HG03442 (cell line): Measurements from ENCODE around the gene SLC25A21.

Source experiments
- ATAC-seq: cut with Tn5 transposase; IDR thresholded peaks from one replicate; pipeline ENCODE4 v1.9.1; 2021; ENCODE audit warnings: mild to moderate bottlenecking, moderate library complexity; ENCODE audit not compliant: unreplicated experiment

SLC25A21 gene

DNA sequence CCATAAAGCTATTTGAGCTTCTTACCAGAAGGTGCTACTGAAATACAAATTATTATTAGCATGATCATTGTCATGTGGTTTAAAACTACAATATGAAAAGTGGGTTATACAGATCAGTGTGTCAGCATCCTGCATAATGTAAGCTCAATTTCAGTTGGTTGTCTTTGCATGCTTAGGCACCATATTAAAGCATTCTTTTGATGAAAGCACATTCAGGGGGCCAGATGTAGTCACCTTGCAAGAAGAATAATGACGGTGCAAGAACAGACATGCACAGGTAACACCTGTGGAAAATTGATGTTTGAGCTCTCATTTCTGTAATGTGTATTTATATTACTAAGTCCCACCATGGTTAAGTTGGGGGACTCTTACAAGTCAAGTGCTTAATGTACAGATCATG, 386.9 kb downstream of the SLC25A21 start:
- no peak for ATAC-seq

GRCh38 chr14:36784541-36784940, 387.9 kb downstream of the SLC25A21 start:
- no peak for ATAC-seq

DNA sequence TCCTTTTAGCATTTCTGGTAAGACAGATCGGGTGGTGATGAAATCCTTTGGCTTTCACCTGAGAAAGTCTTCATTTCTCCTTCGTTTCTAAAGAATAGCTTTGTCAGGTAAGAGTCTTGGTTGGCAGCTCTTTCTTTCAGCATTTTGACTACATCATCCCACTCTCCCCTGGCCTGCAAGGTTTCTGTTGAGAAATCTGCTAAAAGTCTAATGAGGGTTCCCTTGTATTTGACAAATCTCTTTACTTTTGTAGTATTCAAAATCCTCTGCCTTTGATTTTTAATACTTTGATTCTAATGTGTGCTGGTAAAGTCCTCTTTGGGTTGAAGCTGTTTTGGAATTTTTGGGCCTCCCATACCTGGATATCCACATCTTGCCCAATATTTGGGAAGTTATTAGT, 390.5 kb downstream of the SLC25A21 start:
- no peak for ATAC-seq

DNA sequence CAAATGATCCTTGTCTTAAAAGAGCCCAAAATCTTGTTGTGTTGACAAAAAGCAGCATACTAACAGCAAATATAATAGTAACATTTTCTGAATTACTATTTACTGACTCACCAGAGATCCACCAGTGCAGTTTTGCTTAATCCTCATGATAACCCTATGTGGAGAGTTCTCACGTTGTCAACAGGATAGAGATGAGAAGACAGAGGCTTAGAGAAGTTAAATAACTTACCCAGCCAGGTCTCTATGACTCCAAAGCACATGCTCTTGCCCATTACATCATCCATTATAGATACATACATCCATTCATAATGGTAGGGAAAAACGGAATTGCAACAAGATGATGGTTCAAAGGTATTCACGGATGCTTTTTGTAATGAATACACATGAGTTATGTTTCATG, 398.8 kb downstream of the SLC25A21 start:
- ATAC-seq: no peak

- ATAC-seq: no peak
Measured at GRCh38 chr14:36773136-36773540, 399.3 kb downstream of the SLC25A21 start.

DNA sequence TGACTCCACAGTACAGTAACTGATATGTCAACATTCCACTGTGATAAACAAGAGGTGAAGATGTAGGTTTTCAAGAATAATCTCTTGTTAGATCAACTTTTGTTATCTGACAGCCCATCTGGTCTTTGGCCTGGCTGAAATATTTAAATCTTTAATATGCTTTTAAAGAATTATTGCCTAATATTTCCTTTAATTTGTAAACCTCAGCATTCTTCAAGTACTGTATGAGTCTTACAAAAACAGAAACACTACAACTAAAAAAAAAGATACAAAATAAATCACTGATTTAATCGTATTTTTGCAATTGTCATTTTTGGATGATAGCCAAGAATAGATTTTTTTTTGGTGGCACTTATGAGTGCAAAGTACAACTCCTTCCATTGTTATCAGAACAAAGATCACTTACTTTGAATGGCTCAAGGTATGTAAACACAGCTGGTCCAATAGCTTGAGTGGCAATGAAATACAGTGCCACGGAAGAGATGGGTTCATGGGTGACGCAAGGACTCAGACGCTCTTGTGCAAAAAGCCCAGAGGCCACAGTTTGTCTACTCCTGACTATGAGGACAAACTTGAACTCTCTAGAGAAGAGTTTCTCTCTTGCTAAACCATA, 401.3 kb downstream of the SLC25A21 start:
- ATAC-seq: no peak

GRCh38 chr14:36768638-36769337, 403.6 kb downstream of the SLC25A21 start:
- no peak for ATAC-seq

DNA sequence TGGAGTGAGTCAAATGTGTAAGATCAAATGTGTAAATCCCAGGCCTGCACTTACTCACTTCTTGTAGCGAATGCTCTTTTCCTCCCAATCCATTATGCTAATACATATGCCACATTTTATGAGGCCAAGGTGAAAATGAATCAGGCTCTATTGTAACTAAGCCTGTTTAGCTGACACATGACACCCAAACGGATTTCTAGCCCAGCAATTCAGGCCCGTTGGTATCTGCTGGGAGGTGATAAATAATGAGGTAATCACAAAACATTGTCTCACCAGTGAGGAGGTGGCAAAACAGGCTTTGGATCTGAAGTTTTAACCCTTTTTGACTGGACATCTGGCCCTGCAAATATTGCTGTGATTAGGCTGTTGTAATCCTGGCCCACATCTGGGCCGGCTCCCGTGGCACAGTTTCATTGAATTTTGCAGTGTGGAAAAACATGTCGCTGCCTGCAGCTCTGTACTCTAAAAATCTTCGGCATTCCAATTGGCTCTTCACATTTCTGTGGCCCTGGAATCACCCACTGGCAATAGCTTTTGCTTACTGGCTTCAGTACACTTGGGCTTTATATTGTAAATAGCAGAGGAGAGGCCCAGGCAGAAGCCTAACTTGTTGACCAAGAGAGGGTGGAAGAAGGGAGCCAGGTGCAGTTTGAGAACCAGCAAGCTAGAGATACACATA, 404.7 kb downstream of the SLC25A21 start:
- ATAC-seq: no peak

GRCh38 chr14:36766974-36767373, 405.4 kb downstream of the SLC25A21 start:
- no peak for ATAC-seq

DNA sequence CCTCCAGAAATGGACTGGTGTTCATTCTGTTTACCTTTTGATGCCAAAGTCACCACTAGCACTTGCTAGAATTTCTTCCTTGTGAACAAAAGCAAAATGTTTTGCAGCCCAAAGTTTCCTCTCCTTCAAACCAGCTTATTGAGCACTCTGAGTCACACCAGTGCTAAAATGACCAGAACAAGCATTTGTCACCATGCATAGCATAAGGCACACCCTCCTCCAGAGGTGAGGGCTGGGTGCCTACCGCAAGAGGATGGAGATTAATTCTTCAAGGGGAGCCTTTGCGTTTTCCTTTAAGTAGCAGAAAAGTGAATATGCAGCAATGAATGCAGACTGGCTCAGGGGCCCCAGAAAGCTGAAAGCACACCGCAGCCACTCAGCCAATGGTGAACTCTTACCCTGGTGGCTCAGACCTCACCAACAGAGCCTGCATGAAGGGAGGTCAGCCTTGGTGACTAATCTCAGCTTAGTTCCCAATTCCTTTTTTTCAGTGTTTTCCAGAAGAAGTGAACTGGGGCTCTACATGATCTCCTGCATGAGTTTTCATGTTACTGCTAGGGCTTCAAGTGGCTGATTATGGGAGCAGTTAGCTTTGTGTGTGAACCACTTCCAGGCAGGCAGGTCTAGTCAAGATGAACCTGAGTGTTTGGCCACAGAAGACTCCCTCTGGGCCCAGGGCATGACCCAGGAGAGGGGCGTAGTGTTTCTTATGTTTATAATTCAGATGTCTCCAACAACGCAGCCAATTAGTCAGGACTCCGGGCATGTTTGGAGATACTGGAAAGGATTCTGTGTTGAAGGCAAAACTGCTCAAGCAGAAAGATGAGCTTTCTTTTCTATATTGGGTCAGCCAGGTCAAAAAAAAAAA, 414.4 kb downstream of the SLC25A21 start:
- ATAC-seq: no peak

DNA sequence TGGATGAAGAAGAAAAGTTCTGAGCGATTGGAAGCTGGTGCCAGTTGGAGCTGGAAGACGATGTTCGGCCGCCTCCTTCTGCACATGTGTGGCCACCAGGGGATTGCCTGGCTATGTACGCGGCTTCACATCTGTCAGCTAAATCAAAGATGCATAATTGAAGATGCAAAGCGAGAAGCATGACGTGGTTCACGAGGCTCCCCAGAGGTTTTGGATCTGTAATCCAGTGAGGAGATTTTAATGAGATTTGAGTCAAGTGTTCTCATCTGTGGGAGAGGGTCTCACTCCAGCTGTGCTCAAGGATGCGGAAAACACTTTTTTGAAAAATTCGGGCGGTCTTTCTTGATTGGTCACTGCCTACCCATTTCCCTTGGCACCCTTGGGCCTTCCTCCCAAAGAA, 416.2 kb downstream of the SLC25A21 start:
- no peak for ATAC-seq

- no peak for ATAC-seq
Measured at GRCh38 chr14:36755756-36756155, 416.6 kb downstream of the SLC25A21 start.

GRCh38 chr14:36751920-36752319, 420.5 kb downstream of the SLC25A21 start:
- ATAC-seq: no peak

GRCh38 chr14:36751106-36751505, 421.3 kb downstream of the SLC25A21 start:
- ATAC-seq: no peak

GRCh38 chr14:36750244-36750643, 422.2 kb downstream of the SLC25A21 start:
- no peak for ATAC-seq

- no peak for ATAC-seq
Measured at GRCh38 chr14:36748610-36749213, 423.7 kb downstream of the SLC25A21 start.

GRCh38 chr14:36747411-36748184, 424.8 kb downstream of the SLC25A21 start:
- ATAC-seq: no peak

GRCh38 chr14:36746872-36747271, 425.5 kb downstream of the SLC25A21 start:
- ATAC-seq: no peak

DNA sequence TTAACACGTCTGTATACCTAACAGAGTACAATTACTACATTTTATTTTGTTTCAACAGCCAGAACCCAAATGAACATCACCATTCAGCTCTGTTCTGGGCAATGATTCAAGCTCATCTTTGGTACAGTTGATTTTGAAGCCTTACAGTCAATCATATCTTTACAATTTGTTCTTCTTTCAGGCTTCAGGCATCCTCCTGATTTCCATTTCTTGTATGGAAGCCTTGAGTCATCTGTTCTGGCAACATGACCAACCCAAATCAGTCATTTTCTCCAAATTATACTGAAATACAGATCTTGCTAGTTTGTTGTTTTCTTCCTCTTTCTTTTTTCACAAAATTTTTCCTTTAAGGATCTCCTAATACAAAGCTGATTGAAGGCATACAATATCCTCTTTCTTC, 430.5 kb downstream of the SLC25A21 start:
- ATAC-seq: no peak

DNA sequence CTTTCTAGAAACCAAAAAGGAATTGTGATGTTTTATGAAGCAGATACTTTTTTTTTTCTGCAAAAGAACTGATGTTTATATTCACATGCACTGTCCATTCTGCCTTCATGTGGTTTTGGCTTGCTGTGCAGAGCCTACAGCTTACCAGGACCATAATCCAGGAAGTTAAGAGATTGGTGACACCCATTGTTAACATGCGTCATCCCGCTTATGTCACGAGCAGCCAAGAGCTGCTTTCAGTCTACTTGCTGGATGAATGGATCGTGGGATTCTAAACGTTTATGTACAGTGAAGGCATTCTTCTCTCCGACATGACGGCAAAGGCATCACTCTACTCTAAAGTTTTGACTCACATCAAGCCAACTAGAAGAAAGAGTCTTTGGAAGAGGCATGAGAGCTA, 434.1 kb downstream of the SLC25A21 start:
- ATAC-seq: no peak
